HepG2 (cell line): ENCODE data around the gene ZFP92. TPM values are rescaled to one million over a fixed set of nuclear protein-coding genes. Genes with fewer than 3 reads are reported as not detected.

Experiments
- ATAC-seq: fragments of 200-7000 bp; cut with Tn5 transposase; 3 replicates; pipeline ENCODE4 v1.9.1; 2020; ENCODE audit warnings: mild to moderate bottlenecking, moderate library complexity
- BruUV-seq: library from RNA; stranded (reverse); fragments of 400-500 nt; replicated peaks from 2 replicates; lab custom pipeline; 2021; lab: Mats Ljungman, UMichigan
- CTCF ChIA-PET: fragments of 300-600 bp; formaldehyde crosslinking; extraction: SDS; loops from one replicate; lab custom pipeline; 2021; ENCODE audit warnings: low total read pairs, inconsistent platforms, low intra/inter-chr PET ratio; lab: Yijun Ruan, JAX
- POLR2A ChIA-PET: fragments of 350-600 bp; sonication (Branson Sonifier 250); formaldehyde crosslinking; loops from one replicate; lab custom pipeline; 2020; ENCODE audit warnings: antibody characterized with exemption, inconsistent platforms; lab: Yijun Ruan, JAX
- DNase-seq: peaks from one replicate; pipeline ENCODE4 v3.0.0-alpha.2; 2015; ENCODE audit warnings: low spot score
- FAIRE-seq: peaks from 3 replicates; lab custom pipeline; 2011; peaks lifted over from hg19 to GRCh38; lab: Jason Lieb, UNC
- H2AFZ ChIP-seq: one replicate; pipeline ENCODE4 v1.6.1; 2011; ENCODE audit warnings: low read length, inconsistent platforms
- H3K27ac ChIP-seq: fragments of 300-600 bp; 3 replicates; pipeline ENCODE4 v1.8.0; 2011; ENCODE audit warnings: mixed run types, mild to moderate bottlenecking, mixed read lengths, low read length, inconsistent platforms; ENCODE audit not compliant: insufficient read depth; ENCODE audit errors: extremely low read length
- H3K27me3 ChIP-seq, 2 experiments: fragments of 200-600 bp in 1 of 2; 2 replicates in 1 of 2; 3 replicates in 1 of 2; pipeline versions ENCODE4 v1.6.0 to v1.8.0; 2011; ENCODE audit warnings: low read length in 2 of 2, mild to moderate bottlenecking in 2 of 2, moderate library complexity in 2 of 2, inconsistent platforms in 1 of 2; ENCODE audit not compliant: insufficient read depth in 2 of 2, control insufficient read depth in 1 of 2
- H3K36me3 ChIP-seq, 2 experiments: fragments of 200-600 bp in 1 of 2; replicated peaks in 1 of 2; 2 replicates in 1 of 2; 3 replicates in 1 of 2; pipeline versions ENCODE4 v1.5.1 to v1.8.0; 2011; ENCODE audit warnings: low read length in 2 of 2, inconsistent platforms in 1 of 2; ENCODE audit not compliant: insufficient read depth in 2 of 2, control insufficient read depth in 1 of 2
- H3K4me1 ChIP-seq: 2 replicates; pipeline ENCODE4 v1.5.1; 2012; ENCODE audit warnings: low read length, inconsistent platforms; ENCODE audit not compliant: insufficient read depth
- H3K4me2 ChIP-seq: 2 replicates; pipeline ENCODE4 v1.6.0; 2011; ENCODE audit warnings: low read depth, low read length, inconsistent platforms
- H3K4me3 ChIP-seq, 3 experiments: fragments of 200-600 bp in 1 of 3; sonication (generic), shearing (Covaris generic) in 1 of 3; replicated peaks in 1 of 3; 2 replicates each; pipeline ENCODE4 v1.5.1; 2011 to 2016; ENCODE audit warnings: low read length in 3 of 3, inconsistent platforms in 2 of 3, low read depth in 2 of 3, mild to moderate bottlenecking in 2 of 3, control low read depth in 1 of 3, mixed read lengths in 1 of 3; ENCODE audit not compliant: insufficient read depth in 1 of 3
- H3K79me2 ChIP-seq: one replicate; pipeline ENCODE4 v1.6.1; 2011; ENCODE audit warnings: low read length, inconsistent platforms; ENCODE audit not compliant: insufficient read depth
- H3K9ac ChIP-seq: 2 replicates; pipeline ENCODE4 v1.6.0; 2011; ENCODE audit warnings: mild to moderate bottlenecking, low read depth, low read length, inconsistent platforms; ENCODE audit not compliant: insufficient read depth
- H3K9me3 ChIP-seq: 2 replicates; pipeline ENCODE4 v1.5.1; 2012; ENCODE audit warnings: mild to moderate bottlenecking, low read length
- H4K20me1 ChIP-seq: 2 replicates; pipeline ENCODE4 v1.6.0; 2011; ENCODE audit warnings: inconsistent platforms, mild to moderate bottlenecking, low read length, moderate library complexity; ENCODE audit not compliant: insufficient read depth
- AKNA ChIP-seq: sonication (generic); formaldehyde crosslinking; IDR thresholded peaks from 2 replicates; pipeline ENCODE4 v1.4.0; 2020; ENCODE audit warnings: missing genetic modification reagents, borderline replicate concordance
- ELK4 ChIP-seq: sonication (generic); formaldehyde crosslinking; IDR thresholded peaks from 2 replicates; pipeline ENCODE4 v1.9.0; 2021; ENCODE audit warnings: missing genetic modification reagents, borderline replicate concordance
- GATAD1 ChIP-seq: IDR thresholded peaks from 2 replicates; pipeline ENCODE4 v1.6.1; 2016; ENCODE audit warnings: missing genetic modification reagents, missing compliant biosample characterization
- HDAC2 ChIP-seq: sonication (generic); formaldehyde crosslinking; IDR thresholded peaks from 2 replicates; pipeline ENCODE4 v1.4.0; 2020; ENCODE audit warnings: missing genetic modification reagents
- HNF4A ChIP-seq: sonication (generic); formaldehyde crosslinking; IDR thresholded peaks from 2 replicates; pipeline ENCODE4 v1.4.0; 2020; ENCODE audit warnings: missing genetic modification reagents
- MED8 ChIP-seq: sonication (generic); formaldehyde crosslinking; IDR thresholded peaks from 2 replicates; pipeline ENCODE4 v1.8.1; 2023; ENCODE audit warnings: mild to moderate bottlenecking, missing genetic modification reagents; ENCODE audit not compliant: insufficient replicate concordance
- ZNF337 ChIP-seq: sonication (generic); formaldehyde crosslinking; IDR thresholded peaks from 2 replicates; pipeline ENCODE4 v1.5.1; 2020; ENCODE audit warnings: missing genetic modification reagents, low read depth, mild to moderate bottlenecking, borderline replicate concordance
- ZNF543 ChIP-seq: sonication (generic); formaldehyde crosslinking; IDR thresholded peaks from 2 replicates; pipeline ENCODE4 v1.4.0; 2020; ENCODE audit warnings: mild to moderate bottlenecking, missing genetic modification reagents
- ZNF546 ChIP-seq: sonication (generic); formaldehyde crosslinking; conservative IDR thresholded peaks from 2 replicates; pipeline ENCODE4 v1.8.1; 2023; ENCODE audit warnings: mild to moderate bottlenecking, missing genetic modification reagents
- ZNF777 ChIP-seq: sonication (generic); formaldehyde crosslinking; IDR thresholded peaks from 2 replicates; pipeline ENCODE4 v1.4.0; 2020; ENCODE audit warnings: missing genetic modification reagents
- ZZZ3 ChIP-seq: sonication (generic); formaldehyde crosslinking; IDR thresholded peaks from 2 replicates; pipeline ENCODE4 v1.4.0; 2020; ENCODE audit warnings: missing genetic modification reagents, mild to moderate bottlenecking, borderline replicate concordance
- WGBS: methylation state at CpG from one replicate; pipeline ENCODE4 v1.1.6; 2017; ENCODE audit warnings: low lambda C conversion rate; 5-methylcytosine and 5-hydroxymethylcytosine counted together
- in situ Hi-C: cut with HindIII; loops from 2 replicates; pipeline ENCODE4 v1.10.0; 2017; ENCODE audit warnings: low pct_unique_long_range_greater_than_20kb; ENCODE audit not compliant: extremely low pct_ligation_motif_present
- intact Hi-C: fragments of 100-400 bp; cut with micrococcal nuclease; formaldehyde crosslinking; loops from one replicate; pipeline ENCODE4 v1.10.0; 2022; ENCODE audit not compliant: unreplicated experiment
- polyA plus RNA-seq, 8 experiments: library from polyadenylated mRNA; depleted of rRNA in 3 of 8; stranded (reverse) in 7 of 8; unstranded in 1 of 8; fragments of >200 nt; fragmentation: Illumina TruSeq in 4 of 8; extraction: Trizol in 4 of 8; gene quantifications; 2 replicates each; pipeline versions ENCODE4 v1.2.1 to v1.2.3, GENCODE V29; 2011 to 2016; ENCODE audit warnings: low read depth in 4 of 8, missing spikeins in 1 of 8, mixed read lengths in 1 of 8; ENCODE audit not compliant: insufficient read depth in 1 of 8
- total RNA-seq, 5 experiments: library from RNA; depleted of rRNA; stranded (reverse); fragments of >200 nt; fragmentation: Illumina TruSeq; extraction: Trizol; gene quantifications; 2 replicates each; pipeline ENCODE4 v1.2.3, GENCODE V29; 2016; ENCODE audit warnings: low read depth in 1 of 5
- TF ChIP-seq, protein P1 (sequence below): sonication (generic); formaldehyde crosslinking; IDR thresholded peaks from 2 replicates; pipeline ENCODE4 v1.5.0; 2020; ENCODE audit warnings: mild to moderate bottlenecking, missing genetic modification reagents

Gene ZFP92
- total and polyA plus RNA-seq, 2 of the 13 experiments (the other 11 are each of a cell fraction or from before 2014, with no cell fraction given): 0.02 TPM; not detected in 1

GRCh38 chrX:153395613-153396319 lies 15.5 kb upstream of the ZFP92 start (continued):
- no peak for TF ChIP-seq ELK4

GRCh38 chrX:153396320-153397195 lies 14.7 kb upstream of the ZFP92 start:
- in situ Hi-C loops: no loop called here
- TF ChIP-seq AKNA (no peak), ZZZ3 (CRISPR knock-in tag) (no peak), ZNF546 (CRISPR knock-in tag) (no peak), ZNF337 (no peak), HNF4A (no peak), GATAD1 (no peak), ZNF777 (CRISPR knock-in tag) (no peak), HDAC2 (CRISPR knock-in tag) (no peak), MED8 (CRISPR knock-in tag) (no peak), ZNF543 (CRISPR knock-in tag) (no peak)
- TF ChIP-seq, protein P1, sequence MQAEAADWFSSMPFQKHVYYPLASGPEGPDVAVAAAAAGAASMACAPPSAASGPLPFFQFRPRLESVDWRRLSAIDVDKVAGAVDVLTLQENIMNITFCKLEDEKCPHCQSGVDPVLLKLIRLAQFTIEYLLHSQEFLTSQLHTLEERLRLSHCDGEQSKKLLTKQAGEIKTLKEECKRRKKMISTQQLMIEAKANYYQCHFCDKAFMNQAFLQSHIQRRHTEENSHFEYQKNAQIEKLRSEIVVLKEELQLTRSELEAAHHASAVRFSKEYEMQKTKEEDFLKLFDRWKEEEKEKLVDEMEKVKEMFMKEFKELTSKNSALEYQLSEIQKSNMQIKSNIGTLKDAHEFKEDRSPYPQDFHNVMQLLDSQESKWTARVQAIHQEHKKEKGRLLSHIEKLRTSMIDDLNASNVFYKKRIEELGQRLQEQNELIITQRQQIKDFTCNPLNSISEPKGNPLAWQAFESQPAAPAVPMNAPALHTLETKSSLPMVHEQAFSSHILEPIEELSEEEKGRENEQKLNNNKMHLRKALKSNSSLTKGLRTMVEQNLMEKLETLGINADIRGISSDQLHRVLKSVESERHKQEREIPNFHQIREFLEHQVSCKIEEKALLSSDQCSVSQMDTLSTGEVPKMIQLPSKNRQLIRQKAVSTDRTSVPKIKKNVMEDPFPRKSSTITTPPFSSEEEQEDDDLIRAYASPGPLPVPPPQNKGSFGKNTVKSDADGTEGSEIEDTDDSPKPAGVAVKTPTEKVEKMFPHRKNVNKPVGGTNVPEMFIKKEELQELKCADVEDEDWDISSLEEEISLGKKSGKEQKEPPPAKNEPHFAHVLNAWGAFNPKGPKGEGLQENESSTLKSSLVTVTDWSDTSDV (CRISPR knock-in tag): no peak

More at GRCh38 chrX:153396320-153397195, 14.7 kb upstream of the ZFP92 start:
- H3K36me3 ChIP-seq: no peaks in the 10 kb centered on the region
- ATAC-seq (no peak), DNase-seq (no peak), FAIRE-seq (no peak)
- H3K4me3 ChIP-seq: no peak overlapping the region
- H3K27ac ChIP-seq: no peak overlapping the region
- ChIA-PET POLR2A (no interaction called here), CTCF (no interaction called here)
- H3K4me1 ChIP-seq: no peaks in the 10 kb centered on the region
- intact Hi-C loops: no loop called here
- H3K9ac ChIP-seq: no peak overlapping the region
- no peaks in the 10 kb centered on the region; a peak in 1 of 5 replicates for H3K27me3 ChIP-seq
- H3K4me2 ChIP-seq: no peak overlapping the region
- H4K20me1 ChIP-seq: no peaks in the 10 kb centered on the region
- no peaks in the 10 kb centered on the region for H3K9me3 ChIP-seq
- BruUV-seq: no TSS peak
- no peaks in the 10 kb centered on the region for H3K79me2 ChIP-seq
- WGBS: no CpG with 5 or more reads among the region's 26 CpGs
- no peak overlapping the region for H2AFZ ChIP-seq
